HepG2 (cell line): ENCODE data around the gene MCAM. TPM values are rescaled to one million over a fixed set of nuclear protein-coding genes. Genes with fewer than 3 reads are reported as not detected.
A peak's percentile ranks its signal among the peaks of the same experiment; 100 is the strongest.

ENCODE experiments used
- ARHGAP35 ChIP-seq: sonication (generic); formaldehyde crosslinking; IDR thresholded peaks from 2 replicates; pipeline ENCODE4 v1.9.0; 2022; ENCODE audit warnings: mild to moderate bottlenecking, inconsistent platforms, moderate library complexity, missing genetic modification reagents, borderline replicate concordance
- ARNT2 ChIP-seq: sonication (generic); formaldehyde crosslinking; IDR thresholded peaks from 2 replicates; pipeline ENCODE4 v1.8.0; 2022; ENCODE audit warnings: mild to moderate bottlenecking, low read depth, missing genetic modification reagents, moderate library complexity
- BCL6 ChIP-seq: IDR thresholded peaks from 2 replicates; pipeline ENCODE4 v1.6.1; 2016; ENCODE audit warnings: missing genetic modification reagents, missing compliant biosample characterization
- BRF2 ChIP-seq: sonication (generic); formaldehyde crosslinking; IDR thresholded peaks from 2 replicates; pipeline ENCODE4 v1.8.1; 2022; ENCODE audit warnings: mild to moderate bottlenecking, missing genetic modification reagents
- CHD2 ChIP-seq: IDR thresholded peaks from 2 replicates; pipeline ENCODE4 v1.6.1; 2011; ENCODE audit warnings: low read depth, low read length, improper control_type of control experiment
- CREBL2 ChIP-seq: sonication (generic); formaldehyde crosslinking; IDR thresholded peaks from 2 replicates; pipeline ENCODE4 v1.8.1; 2023; ENCODE audit warnings: missing genetic modification reagents, mild to moderate bottlenecking, borderline replicate concordance
- E2F5 ChIP-seq: sonication (generic); formaldehyde crosslinking; conservative IDR thresholded peaks from 2 replicates; pipeline ENCODE4 v1.4.0; 2020; ENCODE audit warnings: missing genetic modification reagents
- ERF ChIP-seq: IDR thresholded peaks from 2 replicates; pipeline ENCODE4 v1.6.1; 2018; ENCODE audit warnings: missing biosample characterization, missing genetic modification reagents
- GMEB1 ChIP-seq: sonication (generic); formaldehyde crosslinking; IDR thresholded peaks from 2 replicates; pipeline ENCODE4 v1.5.1; 2020; ENCODE audit warnings: missing genetic modification reagents, mild to moderate bottlenecking, borderline replicate concordance
- HDAC1 ChIP-seq: sonication (generic); formaldehyde crosslinking; IDR thresholded peaks from 2 replicates; pipeline ENCODE4 v1.5.1; 2020; ENCODE audit warnings: mild to moderate bottlenecking, missing genetic modification reagents
- NKX3-1 ChIP-seq: sonication (generic); formaldehyde crosslinking; IDR thresholded peaks from 2 replicates; pipeline ENCODE4 v1.5.0; 2020; ENCODE audit warnings: missing genetic modification reagents
- RXRA ChIP-seq: sonication (generic); formaldehyde crosslinking; IDR thresholded peaks from 2 replicates; pipeline ENCODE4 v1.5.1; 2020; ENCODE audit warnings: missing genetic modification reagents
- SRF ChIP-seq: IDR thresholded peaks from 2 replicates; pipeline ENCODE4 v1.6.1; 2011; ENCODE audit warnings: mild to moderate bottlenecking, low read depth, low read length, moderate library complexity
- SRSF9 ChIP-seq: fragments of 200-400 bp; formaldehyde crosslinking; IDR thresholded peaks from 2 replicates; pipeline ENCODE4 v1.6.1; 2018; ENCODE audit warnings: borderline replicate concordance, mild to moderate bottlenecking, low read depth, low read length; ENCODE audit not compliant: insufficient read depth, poor library complexity, severe bottlenecking
- THAP11 ChIP-seq: IDR thresholded peaks from 2 replicates; pipeline ENCODE4 v1.6.1; 2016; ENCODE audit warnings: missing biosample characterization, missing genetic modification reagents
- ZBTB1 ChIP-seq: sonication (generic); formaldehyde crosslinking; IDR thresholded peaks from 2 replicates; pipeline ENCODE4 v1.4.0; 2020; ENCODE audit warnings: missing genetic modification reagents, borderline replicate concordance
- ZMAT3 ChIP-seq: sonication (generic); formaldehyde crosslinking; conservative IDR thresholded peaks from 2 replicates; pipeline ENCODE4 v1.7.0; 2021; ENCODE audit warnings: missing genetic modification reagents
- ZNF570 ChIP-seq: sonication (generic); formaldehyde crosslinking; IDR thresholded peaks from 2 replicates; pipeline ENCODE4 v1.4.0; 2020; ENCODE audit warnings: mild to moderate bottlenecking, missing genetic modification reagents, borderline replicate concordance
- ZNF652 ChIP-seq: IDR thresholded peaks from 2 replicates; pipeline ENCODE4 v1.6.1; 2016; ENCODE audit warnings: low read depth, borderline replicate concordance
- polyA plus RNA-seq, 8 experiments: library from polyadenylated mRNA; depleted of rRNA in 3 of 8; stranded (reverse) in 7 of 8; unstranded in 1 of 8; fragments of >200 nt; fragmentation: Illumina TruSeq in 4 of 8; extraction: Trizol in 4 of 8; gene quantifications; 2 replicates each; pipeline versions ENCODE4 v1.2.1 to v1.2.3, GENCODE V29; 2011 to 2016; ENCODE audit warnings: low read depth in 4 of 8, missing spikeins in 1 of 8, mixed read lengths in 1 of 8; ENCODE audit not compliant: insufficient read depth in 1 of 8
- total RNA-seq, 5 experiments: library from RNA; depleted of rRNA; stranded (reverse); fragments of >200 nt; fragmentation: Illumina TruSeq; extraction: Trizol; gene quantifications; 2 replicates each; pipeline ENCODE4 v1.2.3, GENCODE V29; 2016; ENCODE audit warnings: low read depth in 1 of 5

Gene MCAM
- total and polyA plus RNA-seq, 2 of the 13 experiments (the other 11 are each of a cell fraction or from before 2014, with no cell fraction given): 12.1 to 15.2 TPM

- TF ChIP-seq ARHGAP35 (CRISPR knock-in tag): no peak
- TF ChIP-seq E2F5 (CRISPR knock-in tag): peak; percentile 51; the same call in 1 of the 2 replicates
- TF ChIP-seq ZNF652 (CRISPR knock-in tag): no peak
- peak; percentile 39; the same call in 1 of the 2 replicates for TF ChIP-seq CHD2
- no peak; the same call in 1 of the 2 replicates for TF ChIP-seq ERF (CRISPR knock-in tag)
- no peak for TF ChIP-seq SRF
- 0 out of 2 replicates have a peak, but pooled peaks have one; percentile 59 for TF ChIP-seq THAP11 (CRISPR knock-in tag)
- TF ChIP-seq NKX3-1: 0 out of 2 replicates have a peak, but pooled peaks have one; percentile 80
- no peak for TF ChIP-seq SRSF9
- peak; percentile 59; the same call in 1 of the 2 replicates for TF ChIP-seq ZMAT3
- TF ChIP-seq ZNF570: no peak
- no peak; the same call in 1 of the 2 replicates for TF ChIP-seq BCL6
- no peak for TF ChIP-seq ZBTB1 (CRISPR knock-in tag)
- TF ChIP-seq CREBL2 (CRISPR knock-in tag): no peak
- TF ChIP-seq BRF2 (CRISPR knock-in tag): peak; percentile 8; the same call in 1 of the 2 replicates
- TF ChIP-seq RXRA (CRISPR knock-in tag): peak; percentile 51; the same call in 1 of the 2 replicates
- TF ChIP-seq GMEB1 (CRISPR knock-in tag): peak; percentile 79; the same call in 1 of the 2 replicates
- 0 out of 2 replicates have a peak, but pooled peaks have one; percentile 32 for TF ChIP-seq ARNT2 (CRISPR knock-in tag)
- TF ChIP-seq HDAC1 (CRISPR knock-in tag): peak; percentile 76
Observed at GRCh38 chr11:119334174-119334930, 17.4 kb upstream of the MCAM start, which contains the start of gene RNF26 (continued).
